ENCODE measurements around the gene TICAM2.

TICAM2 gene

DNA sequence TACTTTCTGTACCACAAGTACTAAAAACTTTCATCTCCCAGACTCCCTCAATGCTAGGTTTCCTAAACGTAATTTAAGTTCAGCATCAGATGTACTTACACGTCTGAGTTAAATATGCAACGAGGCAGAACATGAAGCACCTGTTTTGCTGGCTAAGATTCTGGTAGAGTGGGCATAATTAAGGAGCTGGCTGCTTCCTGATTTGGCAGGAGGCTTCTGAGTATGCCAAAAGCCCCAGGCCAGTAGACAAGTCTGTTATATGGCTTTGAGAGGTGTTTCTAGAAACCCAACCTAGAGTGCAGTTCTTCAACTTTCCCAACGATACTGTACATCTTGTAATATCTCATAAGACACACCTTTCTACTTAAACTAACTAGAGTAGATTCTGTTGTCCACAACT lies 13.6 kb downstream of the TICAM2 start:
- TF ChIP-seq, protein P1, sequence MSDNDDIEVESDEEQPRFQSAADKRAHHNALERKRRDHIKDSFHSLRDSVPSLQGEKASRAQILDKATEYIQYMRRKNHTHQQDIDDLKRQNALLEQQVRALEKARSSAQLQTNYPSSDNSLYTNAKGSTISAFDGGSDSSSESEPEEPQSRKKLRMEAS (IDR thresholded peaks at IDR 0.05; ENCODE audit: low read depth, low read length), result no peak
- TF ChIP-seq, protein P2, sequence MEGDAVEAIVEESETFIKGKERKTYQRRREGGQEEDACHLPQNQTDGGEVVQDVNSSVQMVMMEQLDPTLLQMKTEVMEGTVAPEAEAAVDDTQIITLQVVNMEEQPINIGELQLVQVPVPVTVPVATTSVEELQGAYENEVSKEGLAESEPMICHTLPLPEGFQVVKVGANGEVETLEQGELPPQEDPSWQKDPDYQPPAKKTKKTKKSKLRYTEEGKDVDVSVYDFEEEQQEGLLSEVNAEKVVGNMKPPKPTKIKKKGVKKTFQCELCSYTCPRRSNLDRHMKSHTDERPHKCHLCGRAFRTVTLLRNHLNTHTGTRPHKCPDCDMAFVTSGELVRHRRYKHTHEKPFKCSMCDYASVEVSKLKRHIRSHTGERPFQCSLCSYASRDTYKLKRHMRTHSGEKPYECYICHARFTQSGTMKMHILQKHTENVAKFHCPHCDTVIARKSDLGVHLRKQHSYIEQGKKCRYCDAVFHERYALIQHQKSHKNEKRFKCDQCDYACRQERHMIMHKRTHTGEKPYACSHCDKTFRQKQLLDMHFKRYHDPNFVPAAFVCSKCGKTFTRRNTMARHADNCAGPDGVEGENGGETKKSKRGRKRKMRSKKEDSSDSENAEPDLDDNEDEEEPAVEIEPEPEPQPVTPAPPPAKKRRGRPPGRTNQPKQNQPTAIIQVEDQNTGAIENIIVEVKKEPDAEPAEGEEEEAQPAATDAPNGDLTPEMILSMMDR (IDR thresholded peaks at IDR 0.05; ENCODE audit: low read depth, low read length), result no peak
- no peak for TF ChIP-seq POLR2A (IDR thresholded peaks at IDR 0.05; ENCODE audit: extremely low read depth, insufficient read length)
- TF ChIP-seq MYC (IDR thresholded peaks at IDR 0.05; ENCODE audit: low read depth, low read length), result no peak

DNA sequence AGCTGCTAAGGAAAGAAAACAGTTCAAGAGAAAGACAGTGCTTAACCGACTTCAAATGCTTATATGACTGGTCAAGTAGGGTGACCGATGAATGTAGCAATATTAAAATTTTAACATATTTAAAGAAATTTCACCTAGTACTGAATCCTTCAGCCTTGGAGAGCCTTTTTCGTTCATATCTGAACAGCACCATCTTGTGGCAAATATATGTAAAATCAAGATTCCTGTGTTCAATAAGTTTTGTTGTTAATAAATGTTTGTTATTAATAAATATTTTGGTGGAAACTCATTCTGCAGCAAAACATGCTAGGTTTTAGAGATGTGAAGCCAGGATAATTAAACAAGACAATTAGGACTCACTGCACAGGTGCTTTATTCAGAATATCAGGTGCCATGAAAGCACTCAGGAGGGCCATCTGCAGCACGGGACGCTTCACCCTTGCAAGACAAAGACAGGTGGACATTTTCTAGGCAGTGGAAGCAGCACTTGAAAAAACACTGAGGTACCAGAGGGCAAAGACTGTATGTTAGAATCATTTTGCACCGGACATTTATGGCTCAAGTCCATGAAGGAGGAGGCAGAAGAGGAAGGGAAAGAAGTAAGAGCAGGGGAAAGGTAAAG lies 15.6 kb downstream of the TICAM2 start:
- no peak for TF ChIP-seq POLR2A (IDR thresholded peaks at IDR 0.05; ENCODE audit: extremely low read depth, insufficient read length)
- no peak for TF ChIP-seq MYC (IDR thresholded peaks at IDR 0.05; ENCODE audit: low read depth, low read length)
- TF ChIP-seq, protein P1 (IDR thresholded peaks at IDR 0.05; ENCODE audit: low read depth, low read length), result no peak
- TF ChIP-seq, protein P2 (IDR thresholded peaks at IDR 0.05; ENCODE audit: low read depth, low read length), result no peak
- DNase-seq (ENCODE audit: low read depth), result peak; percentile 38
- H3K4me3 ChIP-seq (ENCODE audit: low read depth, low read length), result no peak overlapping the region

More for the DNA sequence above, 13.6 kb downstream of the TICAM2 start:
- H3K4me3 ChIP-seq (ENCODE audit: low read depth, low read length), result no peak overlapping the region
- no peak for DNase-seq (ENCODE audit: low read depth)

DNA sequence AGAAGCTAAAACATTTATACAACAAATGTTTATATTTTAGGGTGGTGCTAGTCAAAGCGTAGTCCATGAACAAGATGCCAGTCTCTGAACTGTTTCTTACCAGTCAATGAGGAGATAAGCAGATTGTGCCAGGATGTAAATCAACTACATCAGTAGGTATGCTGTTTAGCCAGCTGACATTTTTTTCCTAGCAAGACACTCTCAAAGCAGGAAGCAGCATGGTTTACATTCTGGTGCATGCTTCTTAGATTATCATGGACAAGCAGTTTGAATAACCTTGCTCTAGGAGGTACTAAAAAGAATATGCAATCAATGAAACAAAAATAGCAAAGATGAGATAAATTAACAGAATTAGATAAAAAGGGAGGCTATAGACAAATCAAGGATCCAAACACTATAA lies 17.0 kb downstream of the TICAM2 start:
- no peak overlapping the region for H3K4me3 ChIP-seq (ENCODE audit: low read depth, low read length)
- TF ChIP-seq MYC (IDR thresholded peaks at IDR 0.05; ENCODE audit: low read depth, low read length), result no peak
- TF ChIP-seq, protein P2 (IDR thresholded peaks at IDR 0.05; ENCODE audit: low read depth, low read length), result no peak
- TF ChIP-seq POLR2A (IDR thresholded peaks at IDR 0.05; ENCODE audit: extremely low read depth, insufficient read length), result no peak
- TF ChIP-seq, protein P1 (IDR thresholded peaks at IDR 0.05; ENCODE audit: low read depth, low read length), result no peak
- no peak for DNase-seq (ENCODE audit: low read depth)

DNA sequence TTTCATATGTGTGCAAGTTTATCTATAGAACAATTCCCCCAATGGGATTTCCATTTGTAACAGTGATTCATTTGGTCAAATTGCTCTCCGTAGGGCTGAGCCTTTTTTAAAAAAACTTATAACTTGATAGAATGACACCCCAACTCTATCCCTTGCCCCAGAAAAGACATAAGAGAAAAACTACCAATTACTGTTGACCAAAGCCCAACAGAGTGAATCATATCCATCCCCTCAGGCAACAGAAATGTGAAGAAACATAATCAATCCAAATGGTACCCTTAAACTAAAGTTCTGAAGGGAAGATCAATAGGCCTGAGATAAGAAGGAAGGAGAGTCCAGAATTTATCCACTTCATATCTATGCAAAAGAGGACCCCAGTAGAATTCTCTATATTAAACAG lies 17.8 kb downstream of the TICAM2 start:
- no peak overlapping the region for H3K4me3 ChIP-seq (ENCODE audit: low read depth, low read length)
- TF ChIP-seq, protein P2 (IDR thresholded peaks at IDR 0.05; ENCODE audit: low read depth, low read length), result no peak
- TF ChIP-seq MYC (IDR thresholded peaks at IDR 0.05; ENCODE audit: low read depth, low read length), result no peak
- TF ChIP-seq, protein P1 (IDR thresholded peaks at IDR 0.05; ENCODE audit: low read depth, low read length), result no peak
- no peak for TF ChIP-seq POLR2A (IDR thresholded peaks at IDR 0.05; ENCODE audit: extremely low read depth, insufficient read length)
- no peak for DNase-seq (ENCODE audit: low read depth)

DNA sequence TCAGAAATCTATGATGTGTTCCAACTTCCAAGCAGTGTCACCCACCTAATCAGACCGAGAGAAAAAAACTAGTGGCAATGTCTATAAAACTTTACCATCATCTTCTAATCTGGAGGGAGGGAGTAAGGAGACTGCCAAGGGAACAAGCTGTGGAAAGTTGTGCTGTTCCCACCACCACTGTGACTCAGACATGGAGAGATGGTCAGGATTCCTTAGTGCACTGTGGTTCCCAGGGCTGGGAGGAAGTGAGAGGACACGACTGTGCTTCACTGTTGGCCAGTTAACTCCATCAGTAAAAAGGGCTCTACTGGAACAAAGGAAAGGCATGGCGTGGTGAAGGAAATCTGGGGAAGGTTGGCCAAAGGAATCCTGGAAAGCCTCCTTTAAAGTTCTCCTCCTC lies 18.8 kb downstream of the TICAM2 start:
- no peak overlapping the region for H3K4me3 ChIP-seq (ENCODE audit: low read depth, low read length)
- TF ChIP-seq, protein P2 (IDR thresholded peaks at IDR 0.05; ENCODE audit: low read depth, low read length), result no peak
- TF ChIP-seq, protein P1 (IDR thresholded peaks at IDR 0.05; ENCODE audit: low read depth, low read length), result no peak
- no peak for TF ChIP-seq POLR2A (IDR thresholded peaks at IDR 0.05; ENCODE audit: extremely low read depth, insufficient read length)
- no peak for TF ChIP-seq MYC (IDR thresholded peaks at IDR 0.05; ENCODE audit: low read depth, low read length)
- DNase-seq (ENCODE audit: low read depth), result no peak
